Stimulated activated CD4-positive, alpha-beta T cell treated with anti-CD3 and anti-CD28 coated beads, Interleukin-12 subunit alpha, Interleukin-12 subunit beta, amount 100 ng/mL, for 4 hours (primary cell): ENCODE measurements around the gene GLG1.
"Not testable (repeated sequence)": the region's sequence is repeated elsewhere in the genome, so short reads cannot be mapped to it uniquely, and the experiment has no call there.

Source experiments
- DNase-seq: peaks from one replicate; pipeline ENCODE4 v3.0.0-alpha.2; 2020

Gene GLG1

DNA sequence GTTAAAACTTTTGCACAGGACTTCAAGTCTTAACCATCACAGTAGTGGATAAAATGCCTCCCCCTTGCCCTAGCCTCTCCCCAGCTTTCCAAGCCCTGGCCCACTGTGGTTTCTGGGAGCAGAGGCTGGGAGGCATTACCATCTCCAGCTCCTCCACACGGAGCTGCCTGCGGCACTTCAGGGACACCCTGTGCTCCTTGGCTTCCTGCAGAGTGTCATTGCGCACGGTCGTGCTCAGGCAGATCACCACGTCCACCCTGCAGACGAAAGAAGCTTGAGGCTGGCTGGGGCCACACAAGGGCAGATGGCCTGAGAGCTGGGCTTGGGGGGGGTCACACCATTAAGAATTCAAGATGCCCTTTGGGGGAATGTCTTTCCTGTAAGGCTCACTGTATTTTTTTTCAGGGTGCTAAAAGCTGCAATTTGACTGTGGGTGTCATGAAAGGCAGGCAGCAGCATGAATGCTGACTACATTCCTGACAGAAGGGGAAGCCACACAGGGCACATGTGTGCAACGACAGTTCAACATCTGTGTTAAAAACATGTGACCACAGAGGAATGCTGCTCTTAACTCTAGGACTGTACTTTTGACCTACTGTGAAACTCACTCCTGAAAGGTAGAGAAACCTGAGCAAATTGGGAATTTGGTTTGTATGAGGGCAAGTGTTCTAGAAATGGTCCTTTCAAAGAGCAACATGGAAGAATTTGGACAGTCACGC lies 137.9 kb downstream of the GLG1 start:
- DNase-seq: no peak

GRCh38 chr16:74466872-74467271 lies 140.0 kb downstream of the GLG1 start:
- no peak for DNase-seq

GRCh38 chr16:74465851-74466685 lies 140.8 kb downstream of the GLG1 start:
- no peak for DNase-seq

- DNase-seq: no peak
Observed at GRCh38 chr16:74465281-74465680, 141.6 kb downstream of the GLG1 start.

DNA sequence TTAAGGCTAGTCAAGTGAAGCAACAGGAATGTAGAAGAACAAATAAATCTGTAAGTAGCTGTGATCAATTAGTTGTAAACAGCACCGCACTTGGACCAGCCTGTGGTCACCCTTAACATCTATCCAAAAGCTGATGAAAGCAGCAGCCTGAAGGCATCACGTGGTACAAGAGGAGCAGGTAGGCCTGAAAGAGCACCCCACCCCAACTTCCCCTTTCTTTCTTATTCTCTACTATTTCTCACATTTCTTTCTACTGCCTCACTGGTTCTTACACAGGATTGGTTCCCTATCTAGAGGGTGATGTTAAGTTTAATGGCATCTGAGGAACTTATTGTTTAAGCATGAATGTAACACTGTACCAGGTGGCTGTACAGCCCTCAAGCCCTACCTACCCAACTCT lies 143.0 kb downstream of the GLG1 start:
- no peak for DNase-seq

DNA sequence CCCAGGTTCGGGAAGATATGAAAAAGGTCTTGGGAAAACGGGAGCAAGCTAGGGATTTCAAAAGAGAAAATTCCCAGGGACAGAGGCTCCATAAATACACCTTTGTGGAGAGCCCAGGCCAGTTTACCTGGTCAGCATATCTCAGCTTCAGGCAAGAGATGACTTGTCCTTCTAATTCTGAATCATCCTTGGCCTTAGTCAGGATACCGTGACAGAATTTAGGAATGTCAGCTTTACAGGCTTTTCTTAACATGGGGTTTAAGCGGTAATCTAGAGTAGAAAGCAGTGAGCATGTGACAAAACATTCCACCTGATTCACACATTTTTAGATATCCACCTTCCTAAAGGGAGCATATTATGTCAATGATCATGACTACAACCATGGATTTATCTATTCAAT lies 144.6 kb downstream of the GLG1 start:
- DNase-seq: no peak

- DNase-seq: no peak
Observed at GRCh38 chr16:74461826-74462225, 145.1 kb downstream of the GLG1 start.

GRCh38 chr16:74460542-74460941 lies 146.4 kb downstream of the GLG1 start:
- no peak for DNase-seq

- no peak for DNase-seq
Observed at GRCh38 chr16:74456290-74456625, 150.7 kb downstream of the GLG1 start.

DNA sequence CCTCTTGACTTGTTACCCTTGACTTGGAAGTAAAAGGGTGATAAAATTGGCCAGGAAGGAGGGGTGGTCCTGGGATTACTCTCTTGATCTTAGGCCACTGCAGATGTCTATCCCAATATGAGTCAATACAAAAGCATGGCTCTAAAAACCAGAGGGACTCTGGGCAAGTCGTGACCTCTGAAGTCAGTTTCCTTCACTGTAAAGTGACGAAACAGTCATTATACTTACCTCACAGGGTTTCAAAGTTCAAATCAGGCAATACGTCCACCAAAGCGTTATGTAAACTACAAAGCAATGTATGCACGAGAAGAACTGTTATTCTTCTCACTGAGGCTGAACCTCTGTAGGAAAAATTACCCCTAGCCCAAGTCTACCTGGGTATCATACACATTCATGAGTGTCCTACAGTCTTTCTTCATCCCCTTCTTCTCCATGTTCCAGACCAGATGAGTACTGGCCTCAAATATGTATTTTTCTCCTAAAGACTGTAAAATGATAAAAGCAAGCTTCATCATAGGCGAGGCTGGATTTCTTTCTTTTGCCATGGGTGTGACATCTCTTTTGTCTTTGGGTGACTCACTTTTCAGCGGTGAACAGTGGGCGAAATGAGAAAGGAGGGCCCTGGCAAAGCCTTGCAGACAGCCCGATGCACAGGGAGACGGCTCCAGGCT lies 151.2 kb downstream of the GLG1 start:
- no peak for DNase-seq

DNA sequence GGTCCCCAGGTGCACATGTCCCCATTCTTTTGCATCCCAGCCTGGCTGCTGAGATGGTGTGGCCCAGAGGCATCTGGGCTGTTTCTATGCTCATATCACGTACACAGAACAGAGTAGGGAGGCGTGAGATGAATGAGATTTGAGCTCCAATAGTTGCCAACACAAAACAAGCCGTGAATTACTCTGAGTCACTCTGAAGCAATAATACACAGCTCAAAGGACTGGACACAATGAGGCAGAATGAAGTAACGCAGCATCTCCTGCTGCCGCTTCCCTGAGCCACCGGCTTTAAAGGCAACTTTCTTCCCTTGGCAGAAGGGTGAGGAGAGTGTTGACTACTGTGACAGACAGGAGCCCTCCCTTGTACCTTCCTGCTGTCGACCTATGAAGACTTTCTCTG lies 151.7 kb downstream of the GLG1 start:
- DNase-seq: no peak

- DNase-seq: no peak
Observed at GRCh38 chr16:74451951-74452758, 154.8 kb downstream of the GLG1 start.

DNA sequence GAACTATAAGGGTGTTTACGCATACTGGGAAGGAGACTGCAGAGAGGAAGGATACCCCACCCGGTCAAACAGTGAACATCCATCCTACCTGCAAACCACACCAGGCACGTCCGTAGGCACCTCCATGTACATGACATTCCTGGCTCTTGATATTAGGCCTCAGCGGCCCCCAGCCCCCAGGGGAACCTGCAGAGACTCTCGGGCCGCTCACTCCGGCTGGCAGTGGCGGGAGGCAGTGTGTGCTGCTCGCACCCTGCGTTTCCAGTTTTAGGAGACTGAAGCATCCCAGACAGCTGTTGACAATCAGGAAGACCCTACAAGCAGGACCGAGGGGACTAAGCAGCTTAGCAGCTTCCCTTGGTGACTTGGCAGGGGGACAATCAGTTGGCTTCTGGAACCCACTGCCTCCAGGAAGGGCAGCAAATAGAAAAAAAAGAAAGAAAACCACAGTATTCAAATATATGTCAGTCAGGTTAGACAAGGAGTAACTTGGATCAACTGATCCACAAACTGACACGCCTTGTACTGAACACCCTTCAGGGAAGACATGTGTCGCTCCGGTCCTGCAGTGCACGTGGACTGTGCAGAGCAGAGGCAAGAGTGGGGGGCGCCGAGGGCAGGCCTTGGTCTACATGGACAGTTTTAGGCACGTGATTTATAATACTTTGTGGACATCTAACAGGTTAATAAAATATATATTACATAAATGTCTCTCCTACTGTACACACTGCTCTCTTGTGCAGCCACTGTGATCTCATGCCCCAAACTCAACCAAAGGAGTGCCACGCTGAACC lies 155.8 kb downstream of the GLG1 start:
- DNase-seq: no peak

- no peak for DNase-seq
Observed at GRCh38 chr16:74450236-74450635, 156.7 kb downstream of the GLG1 start.

GRCh38 chr16:74449470-74449869 lies 157.4 kb downstream of the GLG1 start:
- no peak for DNase-seq

GRCh38 chr16:74448990-74449389 lies 157.9 kb downstream of the GLG1 start:
- DNase-seq: no peak

- no peak for DNase-seq
Observed at GRCh38 chr16:74447578-74447977, 159.3 kb downstream of the GLG1 start.

- no peak for DNase-seq
Observed at GRCh38 chr16:74446866-74447265, 160.0 kb downstream of the GLG1 start.

DNA sequence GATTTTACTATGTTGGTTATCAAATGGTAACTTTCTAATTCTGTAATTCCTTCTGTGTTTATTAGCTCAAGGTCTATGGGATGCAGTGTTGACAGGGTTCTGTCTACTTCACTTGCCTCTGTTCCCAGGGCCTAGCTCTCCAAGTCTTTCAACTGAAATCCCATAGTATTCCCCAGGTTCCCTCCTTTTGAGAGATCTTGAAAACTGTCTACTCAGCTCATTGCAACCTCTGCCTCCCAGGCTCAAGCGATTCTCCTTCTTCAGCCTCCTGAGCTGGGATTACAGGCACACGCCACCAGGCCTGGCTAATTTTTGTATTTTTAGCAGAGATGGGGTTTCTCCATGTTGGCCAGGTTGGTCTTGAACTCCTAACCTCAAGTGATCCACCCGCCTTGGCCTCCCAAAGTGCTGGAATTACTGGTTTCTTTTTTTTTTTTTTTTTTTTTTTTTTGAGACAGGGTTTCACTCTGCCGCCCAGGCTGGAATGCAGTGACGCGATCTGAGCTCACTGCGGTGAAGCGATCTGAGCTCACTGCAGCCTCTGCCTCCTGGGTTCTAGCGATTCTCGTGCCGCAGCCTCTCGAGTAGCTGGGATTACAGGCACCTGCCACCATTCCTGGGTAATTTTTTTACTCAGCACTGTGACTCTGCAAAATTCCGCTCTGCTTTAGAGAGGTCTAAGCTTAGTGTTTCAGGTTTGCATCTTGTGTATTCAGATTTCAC lies 163.1 kb downstream of the GLG1 start:
- not testable (repeated sequence) for DNase-seq

DNA sequence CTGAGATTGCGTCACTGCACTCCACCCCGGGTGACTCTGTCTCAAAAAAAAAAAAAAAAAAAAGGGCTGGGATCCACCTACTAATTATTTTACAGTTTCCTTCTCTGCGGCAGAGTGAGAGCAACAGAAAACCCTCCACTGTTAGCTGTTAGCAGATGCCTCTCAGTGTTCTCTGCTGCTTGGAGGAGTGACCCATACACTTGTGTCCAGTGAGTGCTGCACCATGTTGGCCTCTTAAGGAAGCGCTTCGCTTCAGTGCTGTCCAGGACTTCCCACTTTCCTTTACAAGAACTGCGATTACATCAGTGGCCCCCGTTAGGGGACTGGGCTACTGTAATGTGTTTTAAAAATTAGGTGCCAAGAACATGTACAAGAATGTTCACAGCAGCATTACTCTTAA lies 167.2 kb downstream of the GLG1 start:
- DNase-seq: no peak

GRCh38 chr16:74438492-74438979 lies 168.4 kb downstream of the GLG1 start:
- DNase-seq: no peak
